Activated T-cell treated with anti-CD3 and anti-CD28 coated beads, Interleukin-2, amount 50 U/mL, for 24 hours (primary cell): ENCODE measurements around the gene NFYC.
"Not testable (repeated sequence)": the region's sequence is repeated elsewhere in the genome, so short reads cannot be mapped to it uniquely, and the experiment has no call there.

Experiments used
- DNase-seq: peaks from one replicate; pipeline ENCODE4 v3.0.0-alpha.2; 2020
- H3K27ac Mint-ChIP-seq: 2 replicates; pipeline ENCODE4 v1.8.0; 2020; ENCODE audit warnings: mild to moderate bottlenecking, mixed read lengths
- H3K27me3 Mint-ChIP-seq: 2 replicates; pipeline ENCODE4 v1.8.0; 2020; ENCODE audit warnings: mixed read lengths
- H3K36me3 Mint-ChIP-seq: 2 replicates; pipeline ENCODE4 v1.8.0; 2020; ENCODE audit warnings: low read depth, mixed read lengths
- H3K4me1 Mint-ChIP-seq: 2 replicates; pipeline ENCODE4 v1.8.0; 2020; ENCODE audit warnings: low read depth, mixed read lengths
- H3K4me3 Mint-ChIP-seq: 2 replicates; pipeline ENCODE4 v1.8.0; 2020; ENCODE audit warnings: mild to moderate bottlenecking, moderate library complexity, mixed read lengths
- H3K9me3 Mint-ChIP-seq: 2 replicates; pipeline ENCODE4 v1.8.0; 2020; ENCODE audit warnings: mixed read lengths

The NFYC gene

DNA sequence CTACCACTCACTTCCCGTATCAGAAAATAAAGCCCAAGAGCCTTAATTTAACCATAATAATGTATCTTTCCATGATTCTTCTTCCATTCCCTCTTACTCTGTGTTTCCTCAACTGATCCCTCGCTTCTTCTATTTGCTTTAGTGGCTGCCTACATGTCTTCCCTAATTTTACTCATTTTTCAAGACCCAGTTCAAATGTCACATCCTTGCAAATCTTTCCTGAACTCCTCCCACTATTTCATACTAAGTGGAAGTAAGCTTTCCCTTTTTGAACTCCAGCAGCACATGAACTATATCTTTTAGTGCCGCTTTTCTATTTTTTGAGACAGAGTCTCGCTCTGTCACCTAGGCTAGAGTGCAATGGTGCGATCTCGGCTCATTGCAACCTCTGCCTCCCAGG, 3.8 kb upstream of the NFYC start:
- DNase-seq = no peak
- Mint-ChIP-seq H3K4me3 (no peak overlapping the region), H3K36me3 (peaks cover 46% of the 10 kb centered on the region), H3K27ac (no peak overlapping the region), H3K27me3 (no peaks in the 10 kb centered on the region), H3K4me1 (peaks cover 26% of the 10 kb centered on the region), H3K9me3 (no peaks in the 10 kb centered on the region)

DNA sequence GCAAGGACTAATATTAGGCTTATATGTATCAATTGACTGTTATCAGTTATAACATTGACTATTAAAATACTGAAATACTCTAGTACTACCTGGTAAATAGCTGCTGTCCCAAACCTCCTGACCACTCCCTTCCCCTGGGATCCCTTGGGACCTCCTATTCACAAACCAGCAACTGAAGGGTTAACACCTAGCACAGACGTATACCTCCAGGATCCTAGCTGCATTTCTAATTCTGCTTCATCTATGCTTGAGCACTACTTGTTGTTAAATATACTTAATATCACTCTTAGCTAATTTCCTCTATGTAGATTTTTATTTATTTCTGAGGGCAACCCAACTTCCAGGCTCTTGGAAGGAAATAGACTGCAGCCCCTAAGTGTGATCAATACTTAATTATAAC, 1.8 kb upstream of the NFYC start:
- Mint-ChIP-seq H3K27ac (peak overlapping the region; percentile 47), H3K9me3 (no peaks in the 10 kb centered on the region), H3K36me3 (peaks cover 64% of the 10 kb centered on the region), H3K4me1 (peaks cover 47% of the 10 kb centered on the region), H3K27me3 (no peaks in the 10 kb centered on the region), H3K4me3 (no peak overlapping the region)
- no peak for DNase-seq

DNA sequence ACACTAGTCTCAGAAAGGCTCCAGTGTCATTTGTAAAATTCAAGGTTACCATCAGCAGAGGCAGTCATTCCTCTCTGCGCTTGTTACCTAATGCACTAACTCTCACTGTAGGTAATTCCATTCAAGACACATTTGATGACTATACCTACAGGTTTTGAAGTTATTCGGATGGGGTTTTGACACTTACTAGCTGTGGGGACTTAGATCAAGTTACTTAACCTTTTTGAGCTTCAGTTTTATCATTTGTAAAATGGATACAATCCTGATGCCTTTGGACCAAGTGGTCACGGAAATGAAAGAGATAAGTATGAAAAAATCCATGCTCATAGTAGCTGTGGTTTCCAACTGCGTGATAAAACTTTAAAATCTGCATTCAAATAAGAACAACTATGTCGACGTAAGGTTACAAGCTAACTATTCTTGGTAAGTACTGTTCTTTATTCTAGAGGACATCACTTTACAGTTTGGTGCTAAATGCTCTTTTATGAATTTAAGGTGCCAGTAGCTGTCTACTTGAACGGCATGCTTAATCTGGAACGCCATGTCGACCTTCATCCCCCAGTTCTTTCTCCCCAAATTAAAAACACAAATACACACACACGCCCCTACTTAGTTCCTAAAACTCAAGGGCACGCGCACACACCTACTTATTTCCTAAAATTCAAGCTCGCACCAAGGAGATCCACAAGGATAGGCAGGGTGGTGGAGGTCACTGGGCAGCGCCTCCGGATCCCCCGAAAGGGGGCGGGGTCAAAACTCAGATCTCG, 550 bp upstream of the NFYC start:
- DNase-seq = no peak
- peaks cover 55% of the 10 kb centered on the region for H3K4me1 Mint-ChIP-seq
- no peaks in the 10 kb centered on the region for H3K9me3 Mint-ChIP-seq
- peaks cover 69% of the 10 kb centered on the region for H3K36me3 Mint-ChIP-seq
- peak overlapping the region; percentile 99 for H3K27ac Mint-ChIP-seq
- H3K4me3 Mint-ChIP-seq = peak overlapping the region; percentile 99
- no peaks in the 10 kb centered on the region for H3K27me3 Mint-ChIP-seq

DNA sequence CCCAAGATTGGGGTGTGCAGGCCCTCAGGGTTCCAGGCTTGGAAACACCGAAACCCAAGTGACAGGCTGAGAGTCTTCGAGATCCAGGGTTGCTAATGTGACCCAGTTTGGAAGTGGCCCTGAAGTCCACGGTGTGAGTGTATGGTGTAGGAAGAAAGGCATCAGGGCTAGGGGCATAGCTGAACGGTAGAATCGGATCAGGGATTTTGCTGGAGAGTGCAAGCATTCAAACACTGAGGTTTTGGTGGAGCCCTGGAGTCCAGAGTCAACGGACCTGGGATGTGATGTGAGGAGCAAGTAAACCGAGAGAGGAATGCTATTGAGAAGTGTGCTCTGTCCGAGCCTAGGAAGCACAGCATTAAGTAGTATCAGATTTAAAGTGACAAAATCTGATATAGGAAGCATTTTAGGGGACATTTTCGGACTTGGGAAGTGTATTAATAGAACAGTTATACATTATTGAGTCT, 958 bp downstream of the NFYC start:
- peak overlapping the region; percentile 99 for H3K4me3 Mint-ChIP-seq
- H3K9me3 Mint-ChIP-seq = no peaks in the 10 kb centered on the region
- H3K36me3 Mint-ChIP-seq = peaks cover 69% of the 10 kb centered on the region
- peaks cover 70% of the 10 kb centered on the region for H3K4me1 Mint-ChIP-seq
- DNase-seq = no peak
- no peaks in the 10 kb centered on the region for H3K27me3 Mint-ChIP-seq
- H3K27ac Mint-ChIP-seq = peak overlapping the region; percentile 99

DNA sequence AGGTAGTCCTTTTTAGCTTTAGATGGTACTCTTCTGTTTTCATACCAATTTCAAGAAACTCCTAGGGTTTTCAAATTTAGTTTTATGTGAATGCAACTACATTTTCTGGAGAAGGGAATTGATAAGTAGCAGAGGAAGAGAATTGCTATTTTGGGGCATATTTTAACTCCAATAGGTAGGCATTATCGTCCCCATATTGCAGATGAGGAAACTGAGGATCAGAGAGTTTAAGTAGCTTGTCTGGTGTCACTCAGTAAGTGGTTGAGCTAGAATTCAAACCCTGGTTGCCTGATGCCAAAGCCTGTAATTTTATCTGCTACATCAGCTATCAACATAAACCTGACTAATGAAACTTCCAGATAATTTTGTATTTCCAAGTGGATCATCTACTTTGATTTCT, 1.9 kb downstream of the NFYC start:
- DNase-seq = no peak
- Mint-ChIP-seq H3K27ac (peak overlapping the region; percentile 99), H3K36me3 (peaks cover 69% of the 10 kb centered on the region), H3K27me3 (no peaks in the 10 kb centered on the region), H3K4me1 (peaks cover 76% of the 10 kb centered on the region), H3K4me3 (peak overlapping the region; percentile 99), H3K9me3 (no peaks in the 10 kb centered on the region)

DNA sequence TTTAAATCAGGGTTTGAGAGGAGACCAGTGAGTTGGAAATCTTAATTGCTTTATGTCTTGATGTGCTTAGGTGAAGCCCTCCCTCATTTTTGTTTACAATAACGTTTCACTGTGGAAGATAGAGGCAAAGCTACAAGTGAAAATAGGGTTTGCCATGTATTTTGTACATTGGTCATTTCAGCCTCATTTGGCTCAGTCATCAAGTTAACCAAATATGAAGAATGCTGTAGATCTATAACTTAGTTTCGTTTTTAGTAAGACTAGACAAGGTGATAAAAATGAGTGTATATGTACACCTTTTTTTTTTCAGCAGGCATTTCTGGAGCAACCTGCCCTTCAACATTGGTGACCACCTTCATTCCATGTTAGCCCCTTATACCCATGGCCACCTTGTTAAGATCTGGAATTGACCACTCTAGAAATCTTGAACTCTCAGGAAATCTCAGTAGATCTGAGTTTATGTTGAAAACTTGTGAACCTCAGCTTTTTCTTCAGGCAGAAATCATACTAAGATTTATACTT, 2.9 kb downstream of the NFYC start:
- Mint-ChIP-seq H3K36me3 (peaks cover 76% of the 10 kb centered on the region), H3K4me1 (peaks cover 81% of the 10 kb centered on the region), H3K4me3 (peak overlapping the region; percentile 99), H3K27me3 (no peaks in the 10 kb centered on the region), H3K9me3 (no peaks in the 10 kb centered on the region), H3K27ac (peak overlapping the region; percentile 99)
- no peak for DNase-seq

DNA sequence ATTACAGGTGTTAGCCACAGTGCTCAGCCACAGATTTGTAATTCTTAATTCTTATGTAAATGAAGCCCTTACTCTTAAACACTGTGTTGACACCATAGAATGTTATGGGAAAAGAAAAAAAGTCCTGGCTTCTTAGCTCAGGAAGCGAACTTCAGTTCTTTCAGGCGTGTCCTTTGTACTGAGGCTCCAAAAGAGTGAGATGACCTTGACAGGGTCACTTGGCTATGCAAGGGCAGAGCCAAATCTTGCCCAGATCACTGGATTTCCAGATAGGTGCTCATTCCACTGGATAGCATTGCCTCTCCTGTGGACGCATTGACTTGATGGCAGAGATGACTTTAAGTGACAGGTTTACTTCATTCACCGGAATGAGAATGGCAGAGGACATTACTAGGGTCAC, 4.8 kb downstream of the NFYC start:
- Mint-ChIP-seq H3K27me3 (no peaks in the 10 kb centered on the region), H3K36me3 (peaks cover 70% of the 10 kb centered on the region), H3K4me1 (peaks cover 77% of the 10 kb centered on the region), H3K4me3 (no peak overlapping the region), H3K9me3 (no peaks in the 10 kb centered on the region), H3K27ac (peak overlapping the region; percentile 37)
- DNase-seq = no peak

DNA sequence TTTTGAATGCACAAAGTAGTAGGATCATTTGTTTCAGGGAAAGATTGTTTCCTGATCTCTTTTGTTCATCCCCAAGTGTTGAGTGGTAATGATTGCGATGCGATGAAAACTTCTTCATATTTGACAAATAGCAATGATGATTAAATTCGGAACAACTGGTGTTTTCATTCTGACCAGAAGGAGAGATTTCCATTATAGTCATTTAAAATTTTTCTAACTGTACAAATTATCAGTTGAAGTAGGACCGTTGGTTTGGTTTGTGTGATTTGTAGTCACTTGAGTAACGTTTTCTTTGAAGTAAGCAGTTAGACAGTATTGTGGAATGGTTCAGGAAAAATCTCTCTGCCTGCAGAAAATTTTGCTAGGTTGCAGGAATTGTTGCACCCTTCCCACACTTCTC, 5.9 kb downstream of the NFYC start:
- H3K27me3 Mint-ChIP-seq = no peaks in the 10 kb centered on the region
- H3K27ac Mint-ChIP-seq = peak overlapping the region; percentile 69
- no peaks in the 10 kb centered on the region for H3K9me3 Mint-ChIP-seq
- peaks cover 60% of the 10 kb centered on the region for H3K36me3 Mint-ChIP-seq
- H3K4me3 Mint-ChIP-seq = no peak overlapping the region
- peaks cover 82% of the 10 kb centered on the region for H3K4me1 Mint-ChIP-seq
- DNase-seq = no peak

DNA sequence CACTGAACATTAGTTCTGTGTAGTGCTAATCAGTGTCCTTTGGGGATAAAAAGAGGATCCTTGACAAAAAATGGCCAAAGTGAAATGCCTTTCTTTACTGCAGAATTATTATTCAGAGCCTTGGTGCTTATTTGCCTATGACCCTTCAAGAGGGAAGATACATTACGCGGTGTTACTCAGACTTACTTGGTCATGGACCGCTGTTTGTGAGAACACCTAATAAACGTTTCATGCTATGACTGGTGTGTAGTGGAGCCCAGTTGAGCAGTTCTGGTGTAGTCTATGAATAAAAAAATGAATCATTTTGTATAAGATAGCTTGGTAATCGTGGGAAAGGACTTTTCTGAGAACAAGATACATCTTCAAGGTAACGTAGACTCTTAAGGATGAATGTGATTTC, 8.3 kb downstream of the NFYC start:
- Mint-ChIP-seq H3K4me1 (peaks cover 78% of the 10 kb centered on the region), H3K9me3 (no peaks in the 10 kb centered on the region), H3K27ac (peak overlapping the region; percentile 82), H3K4me3 (no peak overlapping the region), H3K27me3 (no peaks in the 10 kb centered on the region), H3K36me3 (peaks cover 42% of the 10 kb centered on the region)
- no peak for DNase-seq

DNA sequence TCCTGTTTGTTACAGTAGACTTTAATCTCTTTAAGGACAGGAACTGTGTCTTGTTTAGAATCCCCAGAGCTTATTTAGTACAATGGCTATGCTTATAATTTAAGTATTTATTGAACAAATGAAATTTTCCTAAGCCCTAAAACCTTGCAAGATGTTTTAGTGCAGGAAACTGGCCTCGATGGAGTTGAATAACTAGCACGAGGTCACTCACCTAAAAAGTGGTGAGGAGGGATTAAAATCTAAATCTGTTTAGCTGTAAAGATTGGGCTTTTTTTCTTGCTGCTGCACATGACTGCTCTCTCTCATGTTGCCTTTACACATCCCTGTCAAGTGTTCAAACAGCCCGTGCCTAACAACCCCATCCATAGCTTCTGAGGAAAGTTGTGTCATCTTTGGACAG, 10.2 kb downstream of the NFYC start:
- no peak overlapping the region for H3K27ac Mint-ChIP-seq
- H3K4me3 Mint-ChIP-seq = no peak overlapping the region
- DNase-seq = no peak
- H3K4me1 Mint-ChIP-seq = peaks cover 74% of the 10 kb centered on the region
- no peaks in the 10 kb centered on the region for H3K9me3 Mint-ChIP-seq
- H3K27me3 Mint-ChIP-seq = no peaks in the 10 kb centered on the region
- peaks cover 28% of the 10 kb centered on the region for H3K36me3 Mint-ChIP-seq

DNA sequence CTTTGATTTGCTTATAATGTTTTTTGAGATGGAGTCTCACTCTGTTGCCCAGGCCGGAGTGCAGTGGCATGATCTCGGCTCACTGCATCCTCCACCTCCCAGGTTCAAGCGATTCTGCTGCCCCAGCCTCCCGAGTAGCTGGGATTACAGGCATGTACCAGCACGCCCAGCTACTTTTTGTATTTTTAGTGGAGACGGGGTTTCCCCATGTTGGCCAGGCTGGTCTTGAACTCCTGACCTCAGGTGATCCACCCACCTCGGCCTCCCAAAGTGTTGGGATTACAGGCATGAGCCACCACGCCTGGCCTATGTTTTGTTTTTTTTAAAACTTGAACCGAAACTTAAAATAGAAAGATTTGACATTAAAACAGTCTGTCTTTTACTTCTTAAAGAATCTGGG, 11.3 kb downstream of the NFYC start:
- not testable (repeated sequence) for DNase-seq, H3K27me3 Mint-ChIP-seq, H3K9me3 Mint-ChIP-seq, H3K27ac Mint-ChIP-seq, H3K4me3 Mint-ChIP-seq
- Mint-ChIP-seq H3K4me1 (peaks cover 64% of the 10 kb centered on the region), H3K36me3 (peaks cover 18% of the 10 kb centered on the region)

DNA sequence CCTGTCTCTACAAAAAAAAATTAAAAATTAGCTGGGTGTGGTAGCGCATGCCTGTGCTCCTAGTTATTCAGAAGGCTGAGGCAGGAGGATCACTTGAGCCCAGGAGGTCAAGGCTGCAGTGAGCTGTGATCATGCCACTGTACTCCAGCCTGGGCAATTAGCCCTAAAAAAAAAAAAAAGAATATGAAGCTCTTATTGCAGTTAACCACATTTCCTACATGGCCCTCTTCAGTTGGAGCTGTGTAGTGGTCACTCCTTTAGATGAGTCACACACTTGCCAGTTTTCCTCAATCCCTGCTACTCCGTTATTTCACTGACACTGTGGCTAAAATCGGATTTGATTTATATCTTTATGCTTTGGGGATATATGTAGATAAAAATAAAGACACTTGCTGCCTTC, 11.8 kb downstream of the NFYC start:
- H3K36me3 Mint-ChIP-seq = peaks cover 18% of the 10 kb centered on the region
- no peak overlapping the region for H3K4me3 Mint-ChIP-seq
- H3K9me3 Mint-ChIP-seq = no peaks in the 10 kb centered on the region
- no peaks in the 10 kb centered on the region for H3K27me3 Mint-ChIP-seq
- H3K4me1 Mint-ChIP-seq = peaks cover 66% of the 10 kb centered on the region
- peak overlapping the region; percentile 64 for H3K27ac Mint-ChIP-seq
- DNase-seq = no peak

DNA sequence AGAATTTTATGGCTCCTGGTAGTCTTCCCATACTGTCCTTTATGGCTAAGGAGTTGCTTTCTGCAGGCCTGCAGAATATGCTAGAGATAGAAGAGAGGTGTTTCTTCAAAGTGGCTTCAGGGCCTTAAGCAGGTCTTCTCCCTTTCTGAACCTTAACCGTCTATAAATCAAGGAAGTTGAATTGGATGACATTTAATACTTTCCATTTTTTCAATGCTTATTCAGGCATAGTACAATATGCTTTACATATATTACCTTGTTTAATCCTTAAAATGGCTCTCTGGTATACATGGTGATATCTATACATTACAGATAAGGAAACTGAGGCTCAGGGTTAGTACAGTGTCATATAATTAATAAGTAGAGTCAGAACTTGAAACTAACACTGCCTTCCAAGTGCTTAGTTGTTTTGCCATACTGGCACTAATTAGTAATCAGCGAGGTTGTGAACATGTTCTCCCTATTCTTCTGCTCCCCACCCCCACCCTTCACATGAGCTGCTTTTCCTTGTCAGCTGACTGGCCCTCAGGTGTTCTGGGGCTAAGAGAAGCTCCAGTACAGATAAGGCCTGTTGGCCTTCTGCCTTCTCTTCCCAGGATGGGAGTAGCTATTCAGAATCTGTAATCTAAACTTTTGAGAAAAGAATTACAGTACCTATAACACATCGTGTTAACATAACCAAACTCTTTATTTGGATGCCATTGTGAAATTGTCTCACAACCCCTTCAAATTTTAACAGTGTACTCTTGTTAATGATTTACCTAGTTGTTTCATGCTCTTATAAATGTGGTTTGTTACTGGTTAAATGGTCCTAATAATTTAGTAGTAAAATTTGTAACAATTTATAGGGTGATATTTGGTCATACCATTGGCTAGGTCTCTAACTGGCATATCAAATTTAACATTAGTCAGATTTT, 13.6 kb downstream of the NFYC start:
- no peak for DNase-seq
- H3K27ac Mint-ChIP-seq = no peak overlapping the region

DNA sequence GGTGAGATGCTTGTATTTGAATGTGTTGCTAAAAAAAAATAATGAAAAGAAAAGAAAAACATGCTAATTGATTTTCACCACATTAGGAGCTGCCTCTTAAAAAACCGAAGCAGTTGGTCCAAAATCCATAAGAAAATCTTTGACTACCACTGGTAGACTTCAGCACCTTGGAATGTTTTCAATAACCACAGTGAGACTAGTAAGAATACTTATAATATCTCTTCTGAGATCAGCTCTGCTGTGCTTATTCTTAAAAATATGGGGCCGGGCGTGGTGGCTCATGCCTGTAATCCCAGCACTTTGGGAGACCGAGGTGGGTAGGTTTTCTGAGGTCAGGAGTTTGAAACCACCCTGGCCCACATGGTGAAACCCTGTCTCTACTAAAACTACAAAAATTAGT, 15.1 kb downstream of the NFYC start:
- peaks cover 19% of the 10 kb centered on the region for H3K36me3 Mint-ChIP-seq
- H3K4me1 Mint-ChIP-seq = peaks cover 76% of the 10 kb centered on the region
- H3K9me3 Mint-ChIP-seq = no peaks in the 10 kb centered on the region
- no peaks in the 10 kb centered on the region for H3K27me3 Mint-ChIP-seq
- DNase-seq = no peak
- H3K27ac Mint-ChIP-seq = no peak overlapping the region
- no peak overlapping the region for H3K4me3 Mint-ChIP-seq

More for the DNA sequence above, 13.6 kb downstream of the NFYC start:
- no peaks in the 10 kb centered on the region for H3K27me3 Mint-ChIP-seq
- H3K4me1 Mint-ChIP-seq = peaks cover 67% of the 10 kb centered on the region
- no peaks in the 10 kb centered on the region for H3K9me3 Mint-ChIP-seq
- peaks cover 13% of the 10 kb centered on the region for H3K36me3 Mint-ChIP-seq
- H3K4me3 Mint-ChIP-seq = no peak overlapping the region

DNA sequence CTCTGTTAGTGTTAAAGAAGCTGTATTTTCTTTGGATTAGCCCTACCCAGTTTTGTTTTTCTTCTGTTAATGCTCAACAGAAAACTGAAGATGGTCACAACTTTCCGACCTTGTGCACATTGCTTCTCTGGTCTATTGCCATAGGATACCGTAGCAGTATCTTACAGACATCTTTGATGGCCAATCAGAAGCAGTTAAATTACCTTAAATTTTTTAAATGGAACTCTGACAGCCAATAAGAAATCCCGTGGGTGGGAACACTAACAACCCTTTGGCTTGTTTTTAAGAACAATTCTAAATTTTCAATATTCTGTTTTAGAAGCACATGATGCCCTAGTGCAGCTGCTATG, 17.2 kb downstream of the NFYC start:
- H3K36me3 Mint-ChIP-seq = peaks cover 33% of the 10 kb centered on the region
- H3K4me1 Mint-ChIP-seq = peaks cover 77% of the 10 kb centered on the region
- H3K27me3 Mint-ChIP-seq = no peaks in the 10 kb centered on the region
- peak overlapping the region; percentile 82 for H3K27ac Mint-ChIP-seq
- DNase-seq = no peak
- no peaks in the 10 kb centered on the region for H3K9me3 Mint-ChIP-seq
- H3K4me3 Mint-ChIP-seq = peak overlapping the region; percentile 80
